Hematopoietic multipotent progenitor cell treated with erythropoietin and hydrocortisone succinate and interleukin-3 and kit ligand, for 4 days (in vitro differentiated cells): Measurements from ENCODE around the gene VSTM2B.
"Not testable (repeated sequence)": the region's sequence is repeated elsewhere in the genome, so short reads cannot be mapped to it uniquely, and the experiment has no call there.

Experiments
- DNase-seq: peaks from one replicate; pipeline ENCODE4 v3.0.0-alpha.2; 2015

The VSTM2B gene

DNA sequence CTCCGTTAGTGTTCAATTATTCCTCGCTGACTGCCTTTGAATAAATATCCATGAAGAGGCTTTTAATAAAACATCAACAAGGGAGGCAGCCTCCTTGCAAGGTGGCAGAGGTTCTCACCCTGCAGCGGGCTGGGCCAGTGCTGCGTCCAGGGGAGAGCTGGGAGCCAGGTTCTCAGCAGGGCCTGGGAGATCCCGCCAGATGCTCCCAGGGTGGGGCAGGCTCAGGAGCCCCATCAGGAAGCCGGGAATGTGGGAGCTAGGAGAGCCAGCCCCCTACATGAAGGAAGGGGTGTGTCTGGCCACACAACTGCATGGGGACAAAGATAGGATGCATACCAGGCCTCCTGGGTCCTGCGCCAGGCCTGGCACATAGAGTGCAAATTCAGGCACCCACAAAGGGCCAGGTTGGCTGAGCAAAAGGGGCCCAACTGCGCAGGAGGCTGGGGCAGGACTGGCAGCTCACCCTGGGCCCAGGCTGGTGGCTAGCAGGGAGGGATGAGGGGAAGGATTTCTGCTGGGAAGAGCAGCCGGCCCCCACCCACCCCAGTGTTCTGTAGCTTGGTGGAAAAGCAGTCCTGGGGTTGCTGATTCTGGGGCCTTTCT, 22.8 kb downstream of the VSTM2B start:
- no peak for DNase-seq

DNA sequence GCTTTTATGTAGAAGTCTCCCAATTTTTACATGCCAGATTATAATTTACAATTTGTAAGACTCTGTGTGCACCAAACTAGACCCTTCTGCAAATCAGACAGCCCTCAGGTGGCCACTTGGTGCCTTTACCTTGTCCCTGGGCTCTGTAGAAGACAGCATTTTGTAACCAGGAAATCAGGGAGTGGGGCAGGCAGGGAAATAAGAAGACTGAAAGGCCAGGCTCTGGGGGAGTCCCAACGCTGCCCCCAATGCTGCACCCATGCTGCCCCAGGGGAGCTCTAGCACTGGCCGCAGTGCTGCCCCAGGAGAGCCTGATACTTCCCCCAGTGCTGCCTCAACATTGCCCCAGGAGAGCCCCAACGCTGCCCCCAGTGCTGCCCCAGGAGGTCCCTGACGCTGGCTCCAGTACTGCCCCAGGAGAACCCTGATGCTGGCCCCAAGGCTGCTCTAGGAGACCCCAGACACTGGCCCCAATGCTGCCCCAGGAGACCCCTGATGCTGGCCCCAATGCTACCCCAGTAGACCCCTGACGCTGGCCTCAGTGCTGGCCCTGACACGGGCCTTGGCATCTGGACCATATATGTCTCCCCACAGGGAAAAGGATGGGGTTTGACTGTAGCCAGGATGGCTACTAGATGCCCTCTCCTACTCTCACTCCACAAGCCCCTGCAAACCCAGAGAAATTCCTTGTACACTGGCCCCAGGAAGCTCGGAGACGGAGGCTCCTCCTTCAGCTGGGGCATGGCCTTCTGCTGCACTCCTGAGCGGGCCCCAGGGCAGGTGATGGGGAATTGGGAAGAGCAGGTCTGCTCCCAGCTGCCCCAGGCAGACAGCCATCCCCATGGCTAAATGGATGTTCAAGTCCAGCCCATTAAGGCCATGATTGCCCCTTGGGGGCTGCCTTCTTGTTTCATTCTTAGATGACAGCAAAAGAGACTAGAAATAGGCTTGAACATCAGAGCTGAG, 23.6 kb downstream of the VSTM2B start:
- DNase-seq, result no peak

DNA sequence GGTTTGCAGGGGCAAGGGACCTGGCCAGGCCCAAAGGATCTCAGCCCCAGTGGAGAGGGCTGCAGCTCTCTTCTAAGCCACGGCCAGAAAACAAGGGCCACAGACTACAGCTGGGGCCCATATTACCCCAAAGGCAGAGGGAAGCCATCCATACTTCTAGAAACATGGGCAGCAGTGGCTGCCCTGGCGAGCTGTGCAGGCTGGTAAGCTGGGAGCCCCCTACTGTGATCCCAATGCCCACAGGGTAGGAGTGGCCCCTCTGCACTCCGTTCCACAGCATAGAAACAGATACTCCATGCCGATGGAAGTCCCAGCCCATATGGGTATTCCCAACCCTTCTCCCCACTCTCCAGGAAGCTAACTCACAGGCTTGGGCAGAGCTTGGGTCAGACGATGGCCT, 25.1 kb downstream of the VSTM2B start:
- DNase-seq, result no peak

DNA sequence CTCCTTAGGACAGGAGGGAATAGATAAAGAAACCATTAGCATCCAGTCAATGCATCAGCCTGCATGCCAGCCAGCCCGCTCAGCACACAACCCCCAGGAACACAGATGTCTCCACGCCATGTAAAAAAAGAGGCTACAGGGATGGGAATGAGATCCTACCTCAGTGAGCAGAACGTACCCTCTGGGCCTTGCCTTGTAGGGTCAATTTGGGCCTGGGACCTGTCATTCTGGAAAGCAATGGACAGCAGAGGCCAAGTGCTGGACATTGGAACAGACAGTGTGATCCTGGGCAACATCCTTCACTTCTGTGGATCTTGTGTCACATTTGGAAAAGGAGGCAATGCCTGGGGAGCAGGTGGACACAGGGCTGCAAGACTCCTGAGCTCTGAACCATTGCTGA, 26.0 kb downstream of the VSTM2B start:
- DNase-seq, result no peak

DNA sequence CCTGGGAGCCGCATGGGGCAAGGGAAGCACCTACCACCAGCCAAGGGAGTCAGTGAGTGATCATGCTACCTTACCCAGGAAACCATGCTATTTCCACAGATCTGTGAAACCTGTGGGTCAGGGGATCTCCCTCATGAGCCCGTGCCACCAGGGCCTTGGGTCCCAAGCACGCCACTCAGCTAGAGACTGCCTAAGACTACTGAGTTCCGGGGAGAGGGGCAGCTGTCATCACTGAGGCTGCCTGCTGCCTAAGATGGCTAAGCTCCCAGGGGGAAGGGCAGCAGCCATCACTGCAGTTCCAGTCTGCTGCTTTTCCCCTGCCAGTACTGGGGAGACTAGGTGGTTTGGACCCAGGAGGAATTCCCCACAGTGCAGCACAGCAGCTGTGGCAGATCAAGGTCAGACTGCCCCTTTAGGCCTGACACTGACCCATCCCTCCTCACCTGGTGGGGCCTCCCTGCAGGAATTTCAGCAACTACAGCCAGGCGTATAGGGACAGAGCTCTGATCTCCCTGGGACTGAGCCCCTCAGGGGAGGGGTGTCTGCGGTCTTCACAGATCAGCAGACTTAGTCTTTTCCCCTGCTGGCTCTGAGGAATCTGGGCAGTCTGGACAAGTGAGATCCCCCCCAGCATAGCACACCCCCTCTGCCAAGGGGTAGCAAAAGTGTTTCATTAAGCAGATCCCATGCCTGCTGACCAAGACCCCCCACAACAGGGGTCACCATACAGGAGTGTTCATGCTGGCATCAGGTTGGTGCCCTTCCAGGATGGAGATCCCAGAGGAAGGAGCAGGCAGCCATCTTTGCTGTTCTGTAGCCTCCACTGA, 26.9 kb downstream of the VSTM2B start:
- no peak for DNase-seq

DNA sequence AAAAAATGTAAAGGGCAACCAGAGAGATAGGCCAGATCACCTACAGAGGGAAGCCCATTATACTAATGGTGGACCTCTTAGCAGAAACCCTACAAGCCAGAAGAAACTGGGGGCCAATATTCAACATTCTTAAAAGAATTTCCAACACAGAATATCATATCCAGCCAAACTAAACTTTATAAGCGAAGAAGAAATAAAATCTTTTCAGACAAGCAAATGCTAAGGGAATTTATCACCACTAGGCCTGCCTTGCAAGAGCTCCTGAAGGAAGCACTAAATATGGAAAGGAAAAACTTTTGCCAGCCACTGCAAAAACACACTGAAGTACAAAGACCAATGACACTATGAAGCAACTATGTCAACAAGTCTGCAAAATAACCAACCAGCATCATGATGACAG, 28.4 kb downstream of the VSTM2B start:
- DNase-seq, result no peak

DNA sequence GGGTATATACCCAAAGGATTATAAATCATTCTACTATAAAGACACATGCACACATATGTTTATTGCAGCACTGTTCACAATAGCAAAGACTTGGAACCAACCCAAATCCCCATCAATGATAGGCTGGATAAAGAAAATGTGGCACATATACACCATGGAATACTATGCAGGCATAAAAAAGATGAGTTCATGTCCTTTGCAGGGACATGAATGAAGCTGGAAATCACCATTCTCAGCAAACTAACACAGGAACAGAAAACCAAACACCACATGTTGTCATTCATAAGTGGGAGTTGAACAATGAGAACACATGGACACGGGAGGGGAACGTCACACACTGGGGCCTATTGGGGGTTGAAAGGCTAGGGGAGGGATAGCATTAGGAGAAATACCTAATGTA, 33.3 kb downstream of the VSTM2B start:
- not testable (repeated sequence) for DNase-seq

DNA sequence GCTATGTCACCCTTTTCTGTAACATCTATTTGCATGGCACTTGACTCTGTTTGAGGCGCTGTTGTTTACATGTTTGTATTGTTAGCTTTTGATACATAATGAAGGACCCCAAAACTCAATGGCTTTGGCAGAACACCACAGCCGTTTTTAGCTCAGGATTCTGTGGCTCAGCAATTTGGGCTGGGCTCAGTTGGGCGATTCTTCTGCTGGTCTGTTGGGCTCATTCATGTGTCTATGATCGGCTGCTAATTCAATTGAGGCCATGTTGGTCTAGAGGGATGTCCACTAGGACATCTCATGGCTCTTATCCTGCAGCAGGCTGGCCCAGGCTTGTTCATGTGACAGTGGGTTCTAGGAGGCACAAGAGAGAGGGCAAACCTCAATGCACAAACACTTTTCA, 33.9 kb downstream of the VSTM2B start:
- no peak for DNase-seq

DNA sequence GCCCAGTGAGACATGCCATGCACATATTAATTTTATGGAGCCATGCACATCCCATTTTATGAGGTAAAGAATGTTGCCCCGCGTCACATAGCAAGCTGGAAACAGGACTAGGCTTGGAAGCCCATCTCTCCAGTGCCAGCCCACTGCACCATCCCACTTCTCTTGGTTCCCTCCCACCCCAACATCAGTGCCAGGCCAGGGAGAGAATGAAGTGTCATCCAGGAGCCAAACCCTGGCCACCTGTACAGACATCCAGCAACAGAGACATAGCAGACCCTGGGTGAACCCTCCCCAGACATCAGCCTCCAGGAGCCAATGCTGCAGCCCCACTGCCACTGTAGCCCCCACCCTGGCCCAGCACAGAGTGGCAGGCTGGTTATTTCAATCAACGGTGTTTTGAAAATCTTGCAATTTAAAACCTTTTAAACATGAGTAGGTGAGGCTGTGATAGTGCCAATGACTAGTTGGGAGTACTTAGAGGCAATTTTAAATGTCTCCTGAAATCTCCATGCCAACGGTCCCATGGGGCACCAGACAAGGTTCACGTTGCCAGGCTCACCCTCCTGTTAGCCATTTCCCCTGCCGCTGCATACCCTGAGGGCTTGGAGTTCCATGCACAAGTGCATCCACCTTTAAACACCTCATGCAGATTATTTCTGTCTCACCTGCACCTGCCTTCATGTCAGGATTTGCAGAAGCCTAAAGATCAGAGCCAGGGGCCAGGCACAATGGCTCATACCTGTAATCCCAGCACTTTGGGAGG, 34.7 kb downstream of the VSTM2B start:
- DNase-seq, result no peak

DNA sequence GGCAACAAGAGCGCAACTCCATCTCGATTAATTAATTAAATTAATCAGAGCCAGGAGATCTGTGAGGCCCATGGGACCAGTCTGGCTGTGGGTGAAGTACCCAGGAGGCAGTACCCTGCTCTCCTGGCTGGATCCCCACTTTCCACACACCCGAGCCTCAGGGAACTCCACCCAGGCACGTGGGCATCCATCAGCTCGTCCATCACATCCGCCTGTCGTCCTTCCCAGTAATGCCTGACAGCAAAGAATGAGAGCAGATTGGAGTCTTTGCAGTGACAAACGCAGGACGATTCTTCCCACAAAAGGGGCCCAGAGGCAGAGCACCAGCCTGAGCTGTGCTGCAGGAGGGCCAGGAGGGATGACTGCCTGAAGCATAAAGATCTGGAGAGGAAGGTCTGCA, 35.8 kb downstream of the VSTM2B start:
- DNase-seq, result no peak

DNA sequence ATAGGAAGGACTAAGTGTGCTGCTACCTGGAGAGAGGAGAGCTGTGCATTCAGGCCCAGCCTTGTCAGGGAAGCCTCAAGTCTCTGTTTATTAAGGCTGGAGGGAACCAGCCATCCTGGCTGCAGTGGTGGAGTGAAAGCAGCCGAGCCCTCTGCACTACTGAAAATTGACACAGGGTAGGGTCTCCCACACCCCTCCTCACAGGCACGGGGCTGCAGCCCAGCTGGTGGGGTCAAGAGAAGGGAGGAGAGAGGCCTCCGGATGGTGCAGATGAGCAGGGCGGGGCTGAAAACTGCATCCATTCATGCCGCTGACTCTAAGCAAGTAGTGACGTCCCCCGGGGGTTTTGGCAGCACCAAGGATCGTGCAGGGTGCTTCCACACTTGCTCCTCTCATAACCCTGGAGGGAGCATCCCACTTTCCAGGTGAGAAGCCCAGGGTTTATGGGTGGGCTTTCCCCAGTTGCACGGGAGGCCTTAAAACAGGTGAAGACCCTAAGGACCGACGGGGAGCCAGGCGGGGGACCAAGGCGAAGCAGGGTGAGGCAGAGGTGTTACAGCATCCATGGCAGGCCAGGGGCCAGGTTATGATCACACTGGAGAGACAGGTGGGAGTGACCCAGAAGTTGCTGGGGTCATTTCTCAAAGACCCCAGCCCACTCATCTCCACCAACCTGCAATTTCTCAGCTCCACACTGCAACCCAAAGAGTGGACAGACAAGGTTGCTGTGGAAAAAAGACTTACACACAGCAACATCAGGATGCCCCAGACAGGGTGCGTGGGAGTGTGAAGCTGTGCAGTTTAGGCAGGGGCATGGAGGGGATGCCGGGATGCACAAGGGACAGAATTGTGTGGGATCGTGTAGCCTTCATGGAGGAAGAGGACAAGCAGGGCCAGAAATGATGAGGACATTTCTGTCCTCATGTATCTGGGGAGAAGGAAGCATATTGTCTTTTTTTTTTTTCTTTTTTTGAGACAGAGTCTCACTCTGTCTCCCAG, 36.8 kb downstream of the VSTM2B start:
- DNase-seq, result no peak

DNA sequence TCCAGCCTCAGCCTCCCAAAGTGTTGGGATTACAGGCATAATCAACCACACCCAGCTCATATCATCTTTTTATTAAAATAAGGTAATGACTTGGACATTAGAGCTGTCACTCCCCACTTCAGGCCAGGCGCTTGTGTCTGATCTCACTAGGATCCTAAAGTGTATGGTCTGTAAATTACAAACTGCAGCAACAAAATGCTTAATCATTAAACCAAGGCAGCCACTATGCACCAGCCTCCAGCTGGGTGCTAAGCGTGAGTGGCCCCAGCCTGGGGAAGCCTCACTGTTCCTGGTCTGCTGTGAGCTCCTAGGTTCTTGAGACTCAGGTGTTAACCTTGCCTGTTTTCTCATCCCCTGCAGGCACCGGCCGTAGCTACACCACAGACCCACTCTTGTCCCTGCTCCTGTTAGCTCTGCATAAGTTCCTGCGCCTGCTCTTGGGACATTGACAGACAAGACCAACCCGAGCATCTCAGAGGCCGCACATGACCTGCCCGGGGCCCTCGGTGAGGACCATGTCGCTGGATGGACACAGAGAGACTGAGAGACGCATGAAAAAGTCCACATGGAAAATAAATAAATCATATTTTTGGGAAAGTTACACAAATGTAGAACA, 37.8 kb downstream of the VSTM2B start:
- no peak for DNase-seq

DNA sequence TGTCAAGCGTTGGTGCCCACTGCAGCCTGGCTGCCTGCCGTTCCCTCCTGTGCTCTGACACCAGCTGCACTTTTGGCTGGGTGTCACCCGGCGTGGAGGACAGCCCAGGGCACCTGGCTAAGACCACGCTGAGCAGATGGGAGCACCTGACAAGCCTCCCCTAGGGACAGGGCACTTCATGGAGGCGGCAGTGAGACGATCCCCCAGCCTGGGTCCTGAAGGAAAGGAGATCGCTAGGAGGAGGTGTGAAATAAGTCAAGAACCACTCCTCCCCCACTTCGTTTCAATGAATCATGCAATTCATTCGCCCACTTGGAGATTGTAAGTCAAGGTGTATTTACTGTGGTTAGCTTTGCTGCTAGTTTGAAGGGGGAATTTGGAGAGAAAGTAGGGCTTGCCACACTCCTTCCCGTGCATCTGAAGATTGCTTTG, 38.8 kb downstream of the VSTM2B start:
- DNase-seq, result no peak

DNA sequence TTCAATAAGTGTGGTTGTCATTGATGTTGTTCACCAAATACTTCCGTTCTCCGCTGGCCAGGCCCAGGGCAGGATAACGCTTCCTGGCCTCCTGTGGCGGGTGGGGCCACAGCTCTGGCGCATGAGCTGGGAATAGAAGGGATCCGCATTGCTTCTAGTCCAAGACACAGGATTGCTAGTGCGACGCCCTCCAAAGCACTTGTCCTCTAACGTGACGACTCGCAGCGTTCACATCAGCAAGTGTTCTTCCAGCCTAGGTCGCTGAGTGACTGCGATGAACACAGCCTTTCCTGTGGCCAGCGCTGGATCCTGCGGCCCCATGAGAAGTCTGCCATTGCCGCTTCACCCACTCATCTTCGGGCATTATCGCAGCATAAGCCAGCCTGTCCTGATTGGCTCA, 39.4 kb downstream of the VSTM2B start:
- no peak for DNase-seq

DNA sequence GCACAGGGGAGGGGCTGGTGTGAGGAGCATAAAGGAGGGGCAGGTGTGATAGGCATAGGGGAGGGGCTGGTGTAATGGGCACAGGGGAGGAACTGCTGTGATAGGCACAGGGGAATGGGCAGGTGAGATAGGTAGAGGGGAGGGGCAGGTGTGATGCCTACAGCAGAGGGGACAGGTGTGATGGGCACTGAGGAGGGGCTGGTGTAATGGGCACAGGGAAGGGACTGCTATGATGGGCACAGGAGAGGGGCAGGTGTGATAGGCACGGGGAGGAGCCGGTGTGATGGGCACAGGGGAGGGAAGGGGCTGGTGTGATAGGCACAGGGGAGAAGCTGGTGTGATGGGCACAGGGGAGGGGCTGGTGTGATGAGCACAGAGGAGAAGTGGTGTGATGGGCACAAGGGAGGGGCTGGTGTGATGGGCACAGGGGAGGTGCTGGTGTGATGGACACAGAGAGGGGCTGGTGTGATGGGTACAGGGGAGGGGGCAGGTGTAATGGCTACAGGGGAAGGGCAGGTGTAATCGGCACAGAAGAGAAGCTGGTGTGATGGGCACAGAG, 40.8 kb downstream of the VSTM2B start:
- no peak for DNase-seq

DNA sequence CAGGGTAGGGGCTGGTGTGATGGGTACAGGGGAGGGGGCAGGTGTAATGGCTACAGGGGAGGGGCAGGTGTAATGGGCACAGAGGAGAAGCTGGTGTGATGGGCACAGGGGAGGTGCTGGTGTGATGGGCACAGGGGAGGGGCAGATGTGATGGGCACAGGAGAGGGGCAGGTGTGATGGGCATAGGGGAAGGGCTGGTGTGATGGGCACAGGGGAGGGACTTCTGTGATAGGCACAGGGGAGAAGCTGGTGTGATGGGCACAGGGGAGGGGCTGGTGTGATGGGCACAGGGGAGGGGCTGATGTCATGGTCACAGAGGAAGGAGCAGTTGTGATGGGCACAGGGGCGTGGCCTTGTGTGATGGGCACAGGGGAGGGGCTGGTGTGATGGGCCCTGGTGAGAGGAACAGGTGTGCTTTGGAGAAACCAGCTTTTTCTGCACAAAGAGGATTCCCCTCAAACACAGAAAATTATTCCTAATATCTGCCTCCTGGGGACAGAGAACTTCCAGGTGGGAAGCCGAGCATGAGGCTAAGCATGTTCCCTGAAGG, 41.6 kb downstream of the VSTM2B start:
- DNase-seq, result no peak

DNA sequence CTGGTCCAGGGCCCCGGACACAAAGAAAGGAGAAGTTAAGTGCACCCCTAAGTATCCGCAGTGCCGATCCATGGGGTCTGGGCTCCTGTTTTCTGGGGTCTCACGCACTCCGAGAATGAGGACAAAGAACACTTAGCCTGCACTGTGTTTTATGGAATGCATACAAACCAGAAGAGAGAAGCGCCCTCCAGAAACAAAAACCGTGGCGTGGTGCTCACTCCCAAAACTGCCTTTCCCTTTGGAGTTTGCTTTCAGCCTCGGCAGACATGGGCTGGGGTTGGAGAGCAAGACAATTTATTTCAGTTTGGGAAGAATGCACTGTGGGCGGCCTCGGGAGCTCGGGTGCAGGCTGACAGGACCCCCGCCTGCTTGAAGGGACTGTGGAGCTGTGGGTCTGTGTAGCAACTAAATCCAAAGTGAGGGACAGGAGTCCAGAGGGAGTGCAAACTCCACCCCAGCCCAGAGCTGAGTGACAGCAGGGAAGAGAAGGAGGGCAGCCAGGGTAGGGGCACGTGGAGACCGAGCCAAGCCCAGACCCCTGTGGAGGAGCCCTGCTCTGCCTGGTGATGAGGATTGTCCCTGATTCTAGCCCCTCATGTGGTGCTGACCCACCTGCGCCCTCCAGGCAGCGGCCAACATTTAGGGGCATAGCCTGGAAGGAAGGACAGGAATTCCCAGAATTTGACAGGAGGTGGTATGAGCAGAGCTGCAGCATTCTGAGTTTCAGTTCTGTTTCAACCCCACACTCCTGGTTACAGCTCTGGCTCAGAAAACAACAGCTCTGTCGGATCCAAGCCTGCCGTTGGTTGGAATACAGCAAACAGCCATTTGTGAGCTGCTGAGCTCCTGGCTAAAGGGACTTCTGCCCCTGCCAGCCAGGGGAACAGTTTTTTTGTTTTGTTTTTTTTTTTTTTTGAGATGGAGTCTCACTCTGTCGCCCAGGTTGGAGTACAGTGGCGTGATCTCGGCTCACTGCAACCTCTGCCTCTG, 42.5 kb downstream of the VSTM2B start:
- no peak for DNase-seq

DNA sequence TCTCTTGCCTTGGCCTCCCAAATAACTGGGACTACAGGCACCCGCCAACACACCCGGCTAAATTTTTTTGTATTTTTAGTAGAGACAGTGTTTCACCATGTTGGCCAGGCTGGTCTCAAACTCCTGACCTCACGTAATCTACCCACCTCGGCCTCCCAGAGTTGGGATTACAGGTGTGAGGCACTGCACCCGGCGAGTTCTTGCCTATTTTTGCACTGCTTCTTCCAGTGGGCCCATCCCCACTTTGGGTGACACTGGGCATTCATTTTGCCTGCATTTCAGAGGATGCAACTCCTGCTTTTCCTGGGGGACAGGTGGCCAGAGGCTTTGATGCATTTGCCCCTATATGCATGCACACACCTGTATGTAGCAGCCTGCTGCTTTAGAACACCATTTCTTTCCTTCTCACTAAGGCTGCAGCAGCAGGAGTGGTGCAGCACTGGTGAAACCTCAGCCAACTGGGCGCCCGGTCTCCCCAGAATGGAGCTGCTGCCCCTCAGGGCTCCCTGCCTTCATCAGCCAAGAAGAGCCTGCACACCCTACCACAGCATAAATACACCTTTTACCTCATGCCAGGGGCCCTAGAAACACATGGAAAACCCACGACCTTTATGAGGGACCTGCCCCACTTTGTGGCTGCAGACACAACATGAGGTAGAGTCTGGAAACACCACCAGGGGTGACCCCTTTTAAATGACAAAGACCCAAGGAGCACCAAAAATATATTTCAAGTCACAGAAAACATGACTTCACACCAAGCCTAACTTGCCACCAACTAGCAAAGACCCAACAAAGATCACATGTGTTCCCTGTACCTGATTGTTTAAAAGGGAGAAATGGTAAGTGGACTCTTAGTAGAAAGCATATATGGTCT, 43.5 kb downstream of the VSTM2B start:
- no peak for DNase-seq
